GM21529 (cell line): ENCODE results near the gene LDLRAD1.
"Not testable (repeated sequence)": the region's sequence is repeated elsewhere in the genome, so short reads cannot be mapped to it uniquely, and the experiment has no call there.

ENCODE experiments used
- ATAC-seq: cut with Tn5 transposase; IDR thresholded peaks from one replicate; pipeline ENCODE4 v1.9.1; 2021; ENCODE audit not compliant: unreplicated experiment

LDLRAD1 gene

GRCh38 chr1:54017979-54018378 is at the start of gene LDLRAD1:
Gene LDLRAD1, minus strand, starts transcription at chr1:54018186. Its CDS starts 74 bp downstream, at chr1:54018112.
- ATAC-seq, result no peak

DNA sequence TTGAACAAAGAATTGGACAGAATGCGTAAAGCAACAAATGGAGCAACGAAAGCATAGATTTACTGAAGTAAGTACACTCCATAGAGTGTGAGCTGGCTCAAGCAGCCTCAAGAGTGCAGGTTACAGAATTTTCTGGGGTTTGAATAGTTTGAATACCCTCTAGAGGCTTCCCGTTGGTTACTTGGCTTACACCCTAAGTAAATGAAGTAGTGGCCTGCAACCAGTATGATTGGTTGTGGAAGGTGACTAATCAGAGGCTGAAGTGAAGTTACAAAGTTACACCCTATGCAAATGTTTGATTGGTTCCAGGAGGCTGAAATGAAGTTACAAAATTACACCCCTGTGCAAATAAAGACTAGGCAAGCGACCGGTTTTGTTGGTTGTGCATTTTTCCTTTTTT is 46.3 kb upstream of the LDLRAD1 start:
- no peak for ATAC-seq

DNA sequence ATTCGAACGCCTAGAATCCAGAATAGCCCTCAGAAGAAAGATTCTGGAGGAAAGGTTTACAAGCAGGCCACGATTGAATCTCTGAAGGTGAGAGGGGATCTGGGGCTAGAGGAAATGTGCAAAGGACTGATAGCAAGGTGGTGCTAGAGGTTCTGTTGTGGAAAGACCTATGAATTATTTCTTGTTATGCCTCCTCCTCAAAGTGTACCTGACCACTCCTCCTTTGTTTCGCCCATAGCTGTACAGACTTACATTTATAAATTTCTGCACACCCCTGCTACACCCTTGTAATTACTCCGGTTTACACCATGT is 36.4 kb upstream of the LDLRAD1 start:
- ATAC-seq, result no peak

DNA sequence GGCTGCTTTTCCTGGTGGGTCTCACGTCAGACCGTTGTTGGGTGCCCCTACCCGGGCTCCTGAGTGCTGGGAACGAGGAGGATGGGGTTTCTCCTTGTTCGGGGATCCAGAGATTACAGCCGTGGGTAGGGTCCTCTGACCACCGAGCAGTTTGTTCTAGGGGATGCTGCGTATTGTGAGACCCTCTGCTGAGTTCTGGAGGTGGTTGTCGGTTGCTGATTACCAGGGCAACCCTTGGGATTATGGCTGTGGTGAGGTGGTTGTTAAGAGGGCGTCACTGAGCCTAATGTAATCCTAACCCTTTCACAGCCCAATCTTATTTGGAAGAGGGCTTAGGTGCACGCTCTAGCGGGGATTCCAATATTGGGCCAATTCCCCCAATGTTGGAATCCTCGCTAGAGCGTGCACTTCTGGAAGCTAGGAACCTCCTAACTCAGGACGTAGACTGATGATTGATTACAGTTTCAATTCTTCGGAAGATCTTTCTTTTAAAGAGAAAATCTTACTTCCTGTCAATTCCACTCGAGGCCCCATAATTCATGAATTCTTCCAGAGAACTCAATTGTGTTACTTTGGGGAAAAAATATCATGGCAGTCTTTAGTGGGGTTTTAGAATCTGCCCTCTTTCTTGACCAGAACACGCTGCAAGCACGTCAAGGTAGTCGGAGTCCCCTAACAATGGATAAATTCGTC is 35.9 kb upstream of the LDLRAD1 start:
- ATAC-seq, result no peak

- peak; percentile 92 for ATAC-seq
Observed at GRCh38 chr1:54052934-54053744, 35.2 kb upstream of the LDLRAD1 start, which contains the start of the genes TCEANC2 and TMEM59. Gene TCEANC2, plus strand, starts transcription at chr1:54053608. Its CDS starts 815 bp downstream, at chr1:54054423. Gene TMEM59, minus strand, starts transcription at chr1:54053204. Its CDS starts 16 bp downstream, at chr1:54053188.

GRCh38 chr1:54052431-54052933 is 34.5 kb upstream of the LDLRAD1 start:
- ATAC-seq, result peak; percentile 28

- no peak for ATAC-seq
Observed at GRCh38 chr1:54051933-54052430, 34.0 kb upstream of the LDLRAD1 start.

- not testable (repeated sequence) for ATAC-seq
Observed at GRCh38 chr1:54050435-54050834, 32.4 kb upstream of the LDLRAD1 start.

DNA sequence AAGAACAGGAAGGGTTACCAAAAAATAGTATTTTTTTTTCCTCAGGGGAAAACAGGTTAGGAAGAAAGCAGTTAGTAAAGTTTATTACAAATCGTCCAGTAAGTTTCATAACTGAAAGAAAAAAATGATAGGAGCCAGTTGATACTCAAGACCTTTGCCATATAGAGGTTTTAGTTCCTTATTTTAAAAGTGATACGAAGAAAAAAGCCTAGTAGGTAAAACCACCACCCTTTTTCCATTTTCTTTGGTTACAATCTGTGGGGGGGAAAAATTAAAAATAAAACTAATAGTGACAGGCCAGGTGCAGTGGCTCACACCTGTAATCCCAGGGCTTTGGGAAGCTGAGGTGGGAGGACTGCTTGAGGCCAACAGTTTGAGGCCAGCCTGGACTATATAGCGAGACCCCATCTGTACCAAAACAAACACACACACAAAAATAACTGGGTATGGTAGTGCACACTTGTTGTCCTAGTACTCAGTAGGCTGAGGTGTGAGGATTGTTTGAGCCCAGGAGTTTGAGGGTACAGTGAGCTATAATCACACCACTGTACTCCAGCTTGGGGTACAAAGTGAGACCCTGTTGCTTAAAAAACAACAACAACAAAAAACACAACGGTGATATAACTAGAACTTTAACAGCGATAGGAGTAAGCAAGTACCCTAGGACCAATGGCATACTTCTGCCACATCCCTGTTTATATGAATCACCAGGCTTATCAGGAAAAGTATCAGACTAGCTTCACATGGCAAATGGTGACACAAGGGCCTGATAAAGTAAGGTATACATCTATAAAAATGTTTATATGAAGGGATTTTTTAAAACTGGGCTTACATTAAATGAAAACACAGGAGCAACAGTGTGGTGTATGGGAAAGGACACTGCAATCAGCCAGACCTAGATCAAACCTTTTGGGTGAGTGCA is 29.7 kb upstream of the LDLRAD1 start:
- ATAC-seq, result no peak

DNA sequence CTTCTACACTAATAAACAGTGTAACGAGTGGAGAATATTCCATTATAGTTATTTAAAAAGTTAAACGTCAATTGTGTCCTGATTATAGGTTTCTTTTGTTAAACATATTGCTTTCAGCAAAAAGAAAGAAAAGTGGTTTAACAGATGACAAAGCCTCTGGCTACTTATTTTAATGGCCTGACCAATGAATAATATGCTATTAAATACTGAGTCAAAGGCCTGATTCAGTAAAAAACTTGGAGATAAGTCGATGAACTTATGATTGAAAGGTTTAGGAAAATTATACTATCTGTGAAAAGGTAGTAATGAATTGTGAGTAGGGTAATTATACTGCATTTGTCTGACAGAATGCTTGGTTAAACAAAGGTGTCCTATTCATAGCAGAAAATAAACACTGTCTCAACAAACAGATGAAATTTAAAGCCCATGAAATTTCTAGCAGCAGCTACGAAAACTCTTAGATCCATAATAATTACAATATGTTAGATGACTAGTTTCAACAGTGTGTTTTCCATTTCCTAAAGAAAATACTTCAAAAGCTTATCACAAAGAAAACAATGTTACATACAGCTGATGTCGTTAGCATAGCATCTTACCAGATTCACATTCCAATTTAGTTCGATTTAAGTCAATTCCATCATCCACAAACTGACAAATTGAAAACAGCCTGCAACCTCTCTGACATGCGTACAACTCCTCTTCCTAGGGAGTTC is 28.8 kb upstream of the LDLRAD1 start:
- ATAC-seq, result no peak

GRCh38 chr1:54045496-54045895 is 27.5 kb upstream of the LDLRAD1 start:
- no peak for ATAC-seq

- ATAC-seq, result no peak
Observed at GRCh38 chr1:54041806-54042205, 23.8 kb upstream of the LDLRAD1 start.

DNA sequence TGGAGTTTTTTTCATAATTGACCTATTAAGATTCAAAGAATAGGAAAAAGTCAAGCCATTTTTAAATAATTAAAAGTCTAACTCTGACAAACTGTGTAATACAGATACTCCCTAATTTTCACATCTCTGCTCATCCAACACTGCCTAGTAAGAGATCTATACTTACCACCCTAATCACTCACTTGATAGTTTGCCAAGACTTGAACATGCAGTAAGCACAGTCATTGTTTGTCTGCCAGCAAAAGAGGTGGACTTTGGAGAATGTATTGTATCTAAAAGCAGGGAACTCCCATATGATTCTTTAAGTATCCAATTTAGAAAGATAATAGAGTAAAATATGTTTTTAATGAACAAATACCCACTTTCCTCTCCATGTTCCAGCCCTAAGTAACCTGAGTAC is 19.5 kb upstream of the LDLRAD1 start:
- ATAC-seq, result no peak

DNA sequence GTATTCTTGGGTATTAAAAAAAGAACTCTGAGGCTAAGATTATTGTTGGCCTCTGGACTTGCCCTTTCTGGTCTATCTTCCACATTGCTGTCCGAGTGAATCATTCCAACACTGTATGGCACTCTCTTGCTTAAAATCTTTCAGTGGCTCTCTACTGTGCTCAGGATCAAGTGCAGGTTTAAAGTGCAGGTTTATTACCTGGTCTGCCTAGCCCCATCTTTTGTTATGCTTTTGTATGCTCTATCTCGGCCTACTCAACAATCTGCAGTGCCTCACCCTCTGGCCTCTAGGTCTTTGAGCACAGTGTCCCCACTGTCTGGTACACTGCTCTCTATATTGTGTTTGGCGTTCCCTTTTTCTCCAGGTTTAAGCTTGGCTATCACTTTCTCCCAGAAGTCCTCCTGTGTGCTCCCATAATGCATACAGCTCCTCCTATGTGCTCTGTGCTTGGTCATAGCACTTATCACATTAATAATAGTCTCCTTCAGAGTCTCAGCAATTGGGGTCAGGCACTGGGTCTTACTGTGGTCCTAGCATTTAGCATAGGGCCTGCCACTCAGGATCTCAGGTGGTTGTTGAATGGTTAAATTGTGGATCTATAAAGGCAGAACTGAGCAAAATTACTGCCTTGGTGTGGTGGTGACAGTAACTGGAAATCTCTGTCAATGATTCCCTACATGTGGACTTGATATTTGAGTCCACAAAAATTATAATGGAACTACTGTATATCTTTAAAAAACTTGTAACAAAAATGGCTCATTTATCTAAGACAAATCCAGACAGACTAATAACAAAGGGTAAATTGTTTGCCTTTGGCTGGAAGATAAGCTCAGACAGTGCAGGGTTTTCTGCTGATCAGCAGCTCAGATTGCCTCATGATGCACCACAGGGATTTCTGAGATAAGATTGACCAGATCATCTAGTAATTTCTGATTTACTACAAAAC is 10.6 kb upstream of the LDLRAD1 start:
- no peak for ATAC-seq

- no peak for ATAC-seq
Observed at GRCh38 chr1:54027848-54028247, 9.9 kb upstream of the LDLRAD1 start.

- ATAC-seq, result not testable (repeated sequence)
Observed at GRCh38 chr1:54024811-54025210, 6.8 kb upstream of the LDLRAD1 start.

- ATAC-seq, result no peak
Observed at GRCh38 chr1:54024358-54024757, 6.4 kb upstream of the LDLRAD1 start.

GRCh38 chr1:54019562-54020176 is 1.7 kb upstream of the LDLRAD1 start:
- ATAC-seq, result not testable (repeated sequence)

DNA sequence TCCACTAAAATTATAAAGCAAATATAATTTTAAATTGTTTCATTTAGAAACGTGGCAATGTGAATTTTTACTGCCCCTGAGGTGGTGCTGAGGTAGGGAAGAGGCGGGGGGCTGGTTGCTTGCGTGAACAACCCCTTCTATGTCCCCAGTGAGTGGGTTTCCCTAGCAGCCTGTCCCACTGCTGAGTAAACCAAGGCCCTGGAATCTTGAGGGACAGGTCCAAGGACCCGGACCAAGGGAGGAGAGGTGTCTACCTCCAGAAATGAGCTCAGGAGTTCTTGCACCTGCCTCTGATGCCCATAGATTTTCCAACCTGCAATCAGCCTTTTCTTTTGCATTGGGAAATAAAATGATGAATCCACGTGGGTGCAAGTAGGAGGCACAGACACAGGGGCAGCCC is 649 bp upstream of the LDLRAD1 start:
- ATAC-seq, result no peak
